Activated naive CD8-positive, alpha-beta T cell treated with anti-CD3 and anti-CD28 coated beads for 36 hours (primary cell): ENCODE measurements around the gene PALD1. TPM values are rescaled to one million over a fixed set of nuclear protein-coding genes. Genes with fewer than 3 reads are reported as not detected.
"Not testable (repeated sequence)": the region's sequence is repeated elsewhere in the genome, so short reads cannot be mapped to it uniquely, and the experiment has no call there.

Source experiments
- DNase-seq: peaks from one replicate; pipeline ENCODE4 v3.0.0; 2021
- H3K27ac Mint-ChIP-seq: one replicate; pipeline ENCODE4 v1.8.0; 2022; ENCODE audit warnings: mild to moderate bottlenecking, moderate library complexity, mixed read lengths
- H3K27me3 Mint-ChIP-seq: one replicate; pipeline ENCODE4 v1.8.0; 2022; ENCODE audit warnings: mild to moderate bottlenecking, mixed read lengths
- H3K36me3 Mint-ChIP-seq: one replicate; pipeline ENCODE4 v1.8.0; 2021; ENCODE audit warnings: mild to moderate bottlenecking, mixed read lengths
- H3K4me1 Mint-ChIP-seq: one replicate; pipeline ENCODE4 v1.8.0; 2021; ENCODE audit warnings: mixed read lengths
- H3K4me3 Mint-ChIP-seq: one replicate; pipeline ENCODE4 v1.8.0; 2022; ENCODE audit warnings: mild to moderate bottlenecking, moderate library complexity, mixed read lengths
- H3K9me3 Mint-ChIP-seq: one replicate; pipeline ENCODE4 v1.8.0; 2022; ENCODE audit warnings: mixed read lengths
- total RNA-seq, 2 experiments: library from RNA; stranded (reverse); gene quantifications; one replicate each; pipeline ENCODE4 v1.2.3, GENCODE V29; 2021

Gene PALD1
- total RNA-seq, 2 experiments from 2014 or later, result 2.7 to 3.1 TPM

DNA sequence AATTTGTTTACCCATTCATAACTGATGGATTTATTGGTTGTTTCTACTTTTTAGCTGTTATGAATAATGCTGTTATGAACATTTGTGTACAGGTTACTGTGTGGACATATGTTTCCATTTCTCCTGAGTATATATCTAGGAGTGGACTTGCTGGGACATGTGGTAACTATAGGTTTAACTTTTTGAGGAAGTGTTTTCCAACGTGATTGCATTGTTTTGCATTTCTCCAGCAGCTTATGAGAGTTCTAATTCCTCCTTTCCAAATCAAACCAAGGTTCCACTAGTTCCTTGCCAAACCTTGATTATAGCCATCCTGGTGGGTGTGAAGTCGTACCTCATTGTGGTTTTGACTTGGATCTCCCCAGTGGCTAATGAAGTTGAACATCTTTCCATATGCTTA, 126.6 kb downstream of the PALD1 start:
- no peaks in the 10 kb centered on the region for H3K27me3 Mint-ChIP-seq
- DNase-seq, result no peak
- no peak overlapping the region for H3K27ac Mint-ChIP-seq
- no peaks in the 10 kb centered on the region for H3K9me3 Mint-ChIP-seq
- no peak overlapping the region for H3K4me3 Mint-ChIP-seq
- H3K36me3 Mint-ChIP-seq, result peaks cover 5% of the 10 kb centered on the region
- peaks cover 48% of the 10 kb centered on the region for H3K4me1 Mint-ChIP-seq

- no peak overlapping the region for H3K4me3 Mint-ChIP-seq
- no peaks in the 10 kb centered on the region for H3K9me3 Mint-ChIP-seq
- no peaks in the 10 kb centered on the region for H3K36me3 Mint-ChIP-seq
- H3K4me1 Mint-ChIP-seq, result peaks cover 38% of the 10 kb centered on the region
- no peak overlapping the region for H3K27ac Mint-ChIP-seq
- no peaks in the 10 kb centered on the region for H3K27me3 Mint-ChIP-seq
- no peak for DNase-seq
Observed at GRCh38 chr10:70607936-70608335, 129.4 kb downstream of the PALD1 start.

- Mint-ChIP-seq H3K36me3 (no peaks in the 10 kb centered on the region), H3K4me1 (peaks cover 43% of the 10 kb centered on the region), H3K27me3 (no peaks in the 10 kb centered on the region), H3K4me3 (no peak overlapping the region), H3K9me3 (peaks cover 3% of the 10 kb centered on the region), H3K27ac (peak overlapping the region; percentile 60)
- DNase-seq, result no peak
Observed at GRCh38 chr10:70613941-70614340, 135.4 kb downstream of the PALD1 start.

DNA sequence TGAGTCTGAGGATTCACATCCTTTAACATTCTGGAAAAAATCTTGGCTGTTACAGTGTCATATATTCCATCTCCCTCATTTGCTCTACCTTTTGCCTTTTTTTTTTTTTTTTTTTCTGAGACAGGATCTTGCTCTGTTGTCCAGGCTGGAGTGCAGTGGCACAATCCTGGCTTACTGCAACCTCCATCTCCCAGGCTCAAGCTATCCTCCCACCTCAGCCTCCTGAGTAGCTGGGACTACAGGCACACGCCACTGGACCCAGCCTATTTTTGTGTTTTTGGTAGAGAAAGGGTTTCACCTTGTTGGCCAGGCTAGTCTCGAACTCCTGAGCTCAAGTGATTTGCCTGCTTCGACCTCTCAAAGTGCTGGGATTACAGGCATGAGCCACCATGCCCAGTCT, 135.8 kb downstream of the PALD1 start:
- H3K27ac Mint-ChIP-seq, result peak overlapping the region; percentile 60
- not testable (repeated sequence) for DNase-seq, H3K4me3 Mint-ChIP-seq, H3K9me3 Mint-ChIP-seq, H3K36me3 Mint-ChIP-seq, H3K27me3 Mint-ChIP-seq
- H3K4me1 Mint-ChIP-seq, result peaks cover 43% of the 10 kb centered on the region

DNA sequence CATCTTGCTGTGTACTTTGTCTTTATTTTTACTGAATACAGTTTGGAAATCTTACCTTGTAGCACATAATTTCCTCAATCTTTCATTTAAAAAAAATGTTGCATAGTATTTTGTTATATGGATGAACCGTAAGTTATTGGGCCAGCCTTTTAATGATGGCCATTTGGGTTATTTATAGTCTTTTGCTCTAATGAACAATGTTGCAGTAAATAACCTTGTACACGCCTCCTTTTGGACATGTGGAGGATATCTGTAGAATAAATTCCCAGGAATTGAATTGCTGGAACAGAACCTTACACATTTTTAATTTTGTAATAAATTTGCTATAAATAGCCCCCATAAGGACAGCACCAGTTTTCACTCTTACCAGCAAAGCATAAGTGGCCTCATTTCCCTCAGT, 136.6 kb downstream of the PALD1 start:
- Mint-ChIP-seq H3K27ac (no peak overlapping the region), H3K4me3 (no peak overlapping the region), H3K4me1 (peaks cover 41% of the 10 kb centered on the region), H3K36me3 (no peaks in the 10 kb centered on the region), H3K27me3 (no peaks in the 10 kb centered on the region), H3K9me3 (peaks cover 8% of the 10 kb centered on the region)
- no peak for DNase-seq

DNA sequence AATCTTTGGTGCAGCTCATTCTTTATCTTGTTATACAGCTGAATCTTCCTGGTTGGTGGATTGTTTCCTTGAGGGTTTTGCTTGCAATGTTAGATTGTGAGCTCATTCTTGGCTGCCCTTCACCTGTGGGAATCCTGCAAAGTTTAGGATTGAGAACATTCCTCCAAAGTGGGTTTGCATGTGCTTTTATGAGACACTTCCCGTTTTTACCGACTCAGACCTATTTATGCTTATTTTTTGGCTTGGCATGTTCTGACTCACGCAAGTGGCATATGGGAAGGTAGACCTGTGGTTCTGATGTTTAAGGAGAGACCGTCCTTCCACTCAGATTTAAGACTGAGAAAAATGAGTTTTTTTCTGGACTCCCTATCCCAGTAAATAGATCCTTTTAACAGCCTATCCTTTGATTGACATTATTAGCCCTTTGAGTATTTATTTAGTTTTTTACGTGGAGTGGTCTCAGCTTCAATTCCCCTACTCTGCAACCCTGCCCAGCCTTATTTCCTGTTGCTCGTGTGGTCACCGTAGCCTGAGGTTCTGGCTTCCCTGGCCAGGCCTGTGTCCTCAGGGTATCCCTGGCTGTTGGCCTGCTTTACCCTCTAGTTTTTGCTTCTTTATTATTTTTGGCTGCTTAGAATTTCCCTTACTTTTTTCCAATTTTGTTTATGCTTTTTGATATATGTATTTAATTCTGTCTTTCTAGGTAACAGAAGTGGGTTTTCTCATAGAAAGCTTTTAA, 137.4 kb downstream of the PALD1 start:
- no peaks in the 10 kb centered on the region for H3K27me3 Mint-ChIP-seq
- H3K4me1 Mint-ChIP-seq, result peaks cover 36% of the 10 kb centered on the region
- peaks cover 10% of the 10 kb centered on the region for H3K9me3 Mint-ChIP-seq
- no peak overlapping the region for H3K27ac Mint-ChIP-seq
- H3K36me3 Mint-ChIP-seq, result no peaks in the 10 kb centered on the region
- no peak overlapping the region for H3K4me3 Mint-ChIP-seq
- no peak for DNase-seq

- Mint-ChIP-seq H3K27me3 (no peaks in the 10 kb centered on the region), H3K27ac (no peak overlapping the region), H3K4me3 (no peak overlapping the region), H3K36me3 (no peaks in the 10 kb centered on the region), H3K4me1 (peaks cover 36% of the 10 kb centered on the region), H3K9me3 (peaks cover 12% of the 10 kb centered on the region)
- no peak for DNase-seq
Observed at GRCh38 chr10:70616761-70617160, 138.2 kb downstream of the PALD1 start.

Other genes with a start within 250 kb of the PALD1 start
- gene PPA1, start 245.3 kb upstream of the PALD1 start, total RNA-seq, result 100 to 1,000 TPM; 388 to 397 TPM
- gene NPFFR1, start 194.8 kb upstream of the PALD1 start, total RNA-seq, result not detected
- 10 to 100 TPM; 14.0 to 16.0 TPM for gene LRRC20, start 96.1 kb upstream of the PALD1 start, total RNA-seq
- gene EIF4EBP2, start 74.6 kb upstream of the PALD1 start, total RNA-seq, result 10 to 100 TPM; 31.0 to 31.4 TPM
- not detected for gene NODAL, start 37.1 kb upstream of the PALD1 start, total RNA-seq
- gene PRF1, start 124.0 kb downstream of the PALD1 start, total RNA-seq, result 10 to 100 TPM; 44.7 to 46.9 TPM
- gene ADAMTS14, start 193.7 kb downstream of the PALD1 start, total RNA-seq, result under 1 TPM; 0.06 to 0.10 TPM